Neural crest cell (in vitro differentiated cells): ENCODE results near the gene IQCB1. TPM values are rescaled to one million over a fixed set of nuclear protein-coding genes. Genes with fewer than 3 reads are reported as not detected.

Source experiments
- DNase-seq: peaks from one replicate; pipeline ENCODE4 v3.0.0; 2021; ENCODE audit warnings: low read depth, mixed read lengths, low spot score
- H3K27ac Mint-ChIP-seq: one replicate; pipeline ENCODE4 v1.8.0; 2021; ENCODE audit warnings: mild to moderate bottlenecking, mixed read lengths; ENCODE audit not compliant: unreplicated experiment
- H3K27me3 Mint-ChIP-seq: 2 replicates; pipeline ENCODE4 v1.8.0; 2021; ENCODE audit warnings: low read depth, mild to moderate bottlenecking, mixed read lengths
- H3K36me3 Mint-ChIP-seq: 2 replicates; pipeline ENCODE4 v1.8.0; 2021; ENCODE audit warnings: low read depth, mild to moderate bottlenecking, mixed read lengths
- H3K4me1 Mint-ChIP-seq: 2 replicates; pipeline ENCODE4 v1.8.0; 2021; ENCODE audit warnings: mixed read lengths
- H3K4me3 Mint-ChIP-seq: one replicate; pipeline ENCODE4 v1.8.0; 2021; ENCODE audit warnings: mild to moderate bottlenecking, mixed read lengths
- H3K9me3 Mint-ChIP-seq: 2 replicates; pipeline ENCODE4 v1.8.0; 2021; ENCODE audit warnings: mixed read lengths
- CTCF ChIP-seq: fragments of 200-600 bp; sonication (generic); conservative IDR thresholded peaks from 2 replicates; pipeline ENCODE4 v1.5.0; 2021; ENCODE audit warnings: antibody characterized with exemption, mild to moderate bottlenecking
- total RNA-seq: library from RNA; stranded (reverse); gene quantifications from 2 replicates; pipeline ENCODE4 v1.2.1, GENCODE V29; 2021

Gene IQCB1
- total RNA-seq, 1 donor from 2014 or later = 47.2 TPM

DNA sequence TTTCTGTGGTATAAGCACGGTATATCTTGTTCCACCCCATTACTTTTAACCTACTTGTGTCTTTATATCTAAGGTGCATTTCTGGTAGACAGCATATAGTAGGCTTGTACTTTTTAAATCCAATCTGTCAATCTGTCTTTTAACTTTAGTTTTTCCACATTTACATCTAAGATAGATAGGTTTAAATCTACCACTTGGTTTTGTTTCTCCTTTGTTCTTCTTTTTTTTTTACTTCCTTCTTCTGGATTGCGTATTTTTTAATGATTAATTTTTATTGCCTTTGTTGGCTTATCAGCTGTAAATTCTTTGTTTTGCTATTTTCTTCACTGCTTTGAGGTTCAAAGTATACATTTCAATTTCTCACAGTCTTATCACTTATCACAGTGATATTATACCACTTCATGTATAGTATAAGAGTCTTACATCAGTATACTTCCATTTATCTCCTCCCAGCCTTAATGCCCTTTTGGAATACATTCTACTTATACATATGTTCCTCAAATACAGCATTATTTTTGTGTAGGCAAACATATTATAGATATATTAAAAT, 31.0 kb downstream of the IQCB1 start:
- Mint-ChIP-seq H3K27me3 (no peaks in the 10 kb centered on the region), H3K4me1 (no peaks in the 10 kb centered on the region), H3K9me3 (no peaks in the 10 kb centered on the region), H3K36me3 (peaks cover 16% of the 10 kb centered on the region), H3K4me3 (no peak overlapping the region), H3K27ac (no peak overlapping the region)
- TF ChIP-seq CTCF = no peak
- DNase-seq = no peak

DNA sequence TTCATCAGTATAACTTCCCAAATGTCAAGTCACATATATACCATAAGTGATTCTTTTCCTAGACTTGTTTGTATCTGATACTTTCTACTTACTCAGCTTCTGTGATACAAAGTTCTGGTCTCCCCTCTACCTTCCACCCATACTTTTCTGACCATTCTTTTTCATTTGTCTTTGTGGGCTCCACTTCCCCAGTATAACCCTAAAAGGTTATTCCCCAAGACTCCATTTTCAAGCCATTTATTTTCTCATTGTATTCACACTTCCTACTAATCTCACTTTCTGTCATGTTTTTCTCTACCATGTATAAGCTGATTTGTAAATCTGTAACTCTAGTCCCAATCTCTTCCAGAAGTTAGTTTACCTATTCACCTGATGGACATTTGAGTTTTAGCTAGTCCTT, 34.0 kb downstream of the IQCB1 start:
- Mint-ChIP-seq H3K27me3 (no peaks in the 10 kb centered on the region), H3K27ac (no peak overlapping the region), H3K9me3 (no peaks in the 10 kb centered on the region), H3K36me3 (peaks cover 12% of the 10 kb centered on the region), H3K4me3 (no peak overlapping the region), H3K4me1 (no peaks in the 10 kb centered on the region)
- no peak for DNase-seq
- TF ChIP-seq CTCF = no peak

- no peaks in the 10 kb centered on the region for H3K27me3 Mint-ChIP-seq
- H3K4me1 Mint-ChIP-seq = no peaks in the 10 kb centered on the region
- peaks cover 2% of the 10 kb centered on the region for H3K36me3 Mint-ChIP-seq
- H3K9me3 Mint-ChIP-seq = no peaks in the 10 kb centered on the region
- H3K27ac Mint-ChIP-seq = no peak overlapping the region
- DNase-seq = no peak
- no peak overlapping the region for H3K4me3 Mint-ChIP-seq
- no peak for TF ChIP-seq CTCF
Observed at GRCh38 chr3:121796970-121797369, 37.9 kb downstream of the IQCB1 start.

- no peak for TF ChIP-seq CTCF
- H3K27me3 Mint-ChIP-seq = no peaks in the 10 kb centered on the region
- peaks cover 9% of the 10 kb centered on the region for H3K36me3 Mint-ChIP-seq
- no peak for DNase-seq
- no peaks in the 10 kb centered on the region for H3K4me1 Mint-ChIP-seq
- H3K27ac Mint-ChIP-seq = no peak overlapping the region
- no peaks in the 10 kb centered on the region for H3K9me3 Mint-ChIP-seq
- no peak overlapping the region for H3K4me3 Mint-ChIP-seq
Observed at GRCh38 chr3:121794264-121794983, 40.4 kb downstream of the IQCB1 start.

DNA sequence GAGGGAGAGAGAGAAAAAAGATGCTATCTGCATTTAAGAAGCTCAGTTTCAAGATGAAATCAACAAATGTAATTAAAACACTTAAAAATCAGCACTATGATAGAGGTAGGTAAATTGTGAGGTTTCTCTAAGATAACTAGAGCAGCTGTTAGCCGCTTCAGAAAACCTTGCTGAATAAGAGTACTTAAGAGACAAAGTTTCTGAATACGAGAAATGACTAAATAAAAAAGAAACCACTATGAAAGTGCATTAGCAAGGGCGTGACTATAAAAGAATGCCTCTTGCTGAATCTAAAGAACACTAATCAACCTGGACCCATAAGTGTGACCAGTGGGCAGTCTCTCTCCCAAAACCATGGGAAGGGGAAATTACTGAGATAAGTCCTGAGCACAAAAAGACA, 41.8 kb downstream of the IQCB1 start:
- Mint-ChIP-seq H3K27me3 (no peaks in the 10 kb centered on the region), H3K4me3 (no peak overlapping the region), H3K9me3 (no peaks in the 10 kb centered on the region), H3K36me3 (peaks cover 17% of the 10 kb centered on the region), H3K4me1 (no peaks in the 10 kb centered on the region), H3K27ac (no peak overlapping the region)
- DNase-seq = no peak
- no peak for TF ChIP-seq CTCF
